Esophagus muscularis mucosa (tissue), 4 donors: ENCODE data around the gene LYSMD1.

Source experiments
- EP300 ChIP-seq: sonication (generic); formaldehyde crosslinking; IDR thresholded peaks from one replicate; pipeline ENCODE4 v1.6.1; 2017; ENCODE audit warnings: antibody characterized with exemption
- POLR2A ChIP-seq: fragments of 450-650 bp; IDR thresholded peaks from one replicate; pipeline ENCODE4 v1.6.1; 2017; ENCODE audit warnings: antibody characterized with exemption, moderate library complexity, mild to moderate bottlenecking, low read depth
- POLR2AphosphoS5 ChIP-seq, 2 donors: sonication (generic); formaldehyde crosslinking; IDR thresholded peaks; one replicate each; pipeline ENCODE4 v1.6.1; 2017; ENCODE audit warnings: antibody characterized with exemption in 2 of 2
- TF ChIP-seq, protein P1 (sequence below), 3 experiments: fragments of 200-600 bp in 2 of 3; fragments of 450-650 bp in 1 of 3; sonication (generic) in 2 of 3; IDR thresholded peaks; one replicate each; pipeline ENCODE4 v1.5.1; 2017 to 2019; ENCODE audit warnings: antibody characterized with exemption in 3 of 3, mild to moderate bottlenecking in 2 of 3, moderate library complexity in 1 of 3

GRCh38 chr1:151156515-151156819 lies 9.2 kb downstream of the LYSMD1 start, which contains the start of gene TNFAIP8L2:
- TF ChIP-seq, protein P1, sequence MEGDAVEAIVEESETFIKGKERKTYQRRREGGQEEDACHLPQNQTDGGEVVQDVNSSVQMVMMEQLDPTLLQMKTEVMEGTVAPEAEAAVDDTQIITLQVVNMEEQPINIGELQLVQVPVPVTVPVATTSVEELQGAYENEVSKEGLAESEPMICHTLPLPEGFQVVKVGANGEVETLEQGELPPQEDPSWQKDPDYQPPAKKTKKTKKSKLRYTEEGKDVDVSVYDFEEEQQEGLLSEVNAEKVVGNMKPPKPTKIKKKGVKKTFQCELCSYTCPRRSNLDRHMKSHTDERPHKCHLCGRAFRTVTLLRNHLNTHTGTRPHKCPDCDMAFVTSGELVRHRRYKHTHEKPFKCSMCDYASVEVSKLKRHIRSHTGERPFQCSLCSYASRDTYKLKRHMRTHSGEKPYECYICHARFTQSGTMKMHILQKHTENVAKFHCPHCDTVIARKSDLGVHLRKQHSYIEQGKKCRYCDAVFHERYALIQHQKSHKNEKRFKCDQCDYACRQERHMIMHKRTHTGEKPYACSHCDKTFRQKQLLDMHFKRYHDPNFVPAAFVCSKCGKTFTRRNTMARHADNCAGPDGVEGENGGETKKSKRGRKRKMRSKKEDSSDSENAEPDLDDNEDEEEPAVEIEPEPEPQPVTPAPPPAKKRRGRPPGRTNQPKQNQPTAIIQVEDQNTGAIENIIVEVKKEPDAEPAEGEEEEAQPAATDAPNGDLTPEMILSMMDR (IDR thresholded peaks at IDR 0.05) = no peak
- TF ChIP-seq POLR2A = no peak
- no peak for TF ChIP-seq POLR2AphosphoS5 (IDR thresholded peaks at IDR 0.05)
- TF ChIP-seq EP300 = no peak
